KOPT-K1 (cell line): ENCODE results near the gene VPS52.

Experiments used
- H3K27ac ChIP-seq: fragments of 200-600 bp; sonication (generic); 2 replicates; pipeline ENCODE4 v1.5.1; 2016; ENCODE audit warnings: antibody characterized with exemption, mild to moderate bottlenecking, low read depth, low read length; ENCODE audit not compliant: poor library complexity, severe bottlenecking
- H3K36me3 ChIP-seq: fragments of 200-600 bp; sonication (generic); 2 replicates; pipeline ENCODE4 v1.5.1; 2017; ENCODE audit warnings: antibody characterized with exemption, mild to moderate bottlenecking, low read length, moderate library complexity; ENCODE audit not compliant: insufficient read depth
- H3K9me3 ChIP-seq: fragments of 200-600 bp; sonication (generic); 2 replicates; pipeline ENCODE4 v1.5.1; 2017; ENCODE audit warnings: antibody characterized with exemption, low read length, mild to moderate bottlenecking; ENCODE audit not compliant: insufficient read depth, poor library complexity, severe bottlenecking

Gene VPS52

GRCh38 chr6:33313709-33314514, 42.2 kb upstream of the VPS52 start, which contains the start of gene TAPBP:
TAPBP (minus strand) TSS chr6:33314078; CDS start chr6:33314041, 37 bp downstream.
- Histone ChIP-seq H3K9me3 (no peaks in the 10 kb centered on the region), H3K27ac (peak within 1 kb of the TSS; percentile 99), H3K36me3 (peaks cover 38% of the 10 kb centered on the region)

GRCh38 chr6:33313105-33313708, 41.5 kb upstream of the VPS52 start:
- Histone ChIP-seq H3K9me3 (no peaks in the 10 kb centered on the region), H3K36me3 (peaks cover 39% of the 10 kb centered on the region), H3K27ac (peak overlapping the region; percentile 99)

- peaks cover 45% of the 10 kb centered on the region for H3K36me3 ChIP-seq
- H3K9me3 ChIP-seq: no peaks in the 10 kb centered on the region
- H3K27ac ChIP-seq: peak overlapping the region; percentile 99
Observed at GRCh38 chr6:33312361-33313104, 40.9 kb upstream of the VPS52 start.

GRCh38 chr6:33306356-33306755, 34.7 kb upstream of the VPS52 start:
- Histone ChIP-seq H3K27ac (no peak overlapping the region), H3K9me3 (no peaks in the 10 kb centered on the region), H3K36me3 (peaks cover 94% of the 10 kb centered on the region)

GRCh38 chr6:33305052-33305451, 33.4 kb upstream of the VPS52 start:
- peaks cover 89% of the 10 kb centered on the region for H3K36me3 ChIP-seq
- no peaks in the 10 kb centered on the region for H3K9me3 ChIP-seq
- no peak overlapping the region for H3K27ac ChIP-seq

GRCh38 chr6:33304216-33304615, 32.5 kb upstream of the VPS52 start:
- Histone ChIP-seq H3K27ac (no peak overlapping the region), H3K9me3 (no peaks in the 10 kb centered on the region), H3K36me3 (peaks cover 82% of the 10 kb centered on the region)

GRCh38 chr6:33301877-33302276, 30.2 kb upstream of the VPS52 start:
- H3K36me3 ChIP-seq: peaks cover 62% of the 10 kb centered on the region
- no peak overlapping the region for H3K27ac ChIP-seq
- H3K9me3 ChIP-seq: no peaks in the 10 kb centered on the region

GRCh38 chr6:33299237-33299944, 27.7 kb upstream of the VPS52 start:
- H3K27ac ChIP-seq: peak overlapping the region; percentile 96
- H3K9me3 ChIP-seq: no peaks in the 10 kb centered on the region
- peaks cover 59% of the 10 kb centered on the region for H3K36me3 ChIP-seq

GRCh38 chr6:33298773-33299236, 27.1 kb upstream of the VPS52 start, which contains the start of gene RGL2:
RGL2 (minus strand) TSS chr6:33298942; CDS start chr6:33298610, 332 bp downstream.
- Histone ChIP-seq H3K36me3 (peaks cover 59% of the 10 kb centered on the region), H3K27ac (peak within 1 kb of the TSS; percentile 96), H3K9me3 (no peaks in the 10 kb centered on the region)

- Histone ChIP-seq H3K27ac (peak overlapping the region; percentile 96), H3K9me3 (no peaks in the 10 kb centered on the region), H3K36me3 (peaks cover 59% of the 10 kb centered on the region)
Observed at GRCh38 chr6:33297956-33298772, 26.5 kb upstream of the VPS52 start.

- Histone ChIP-seq H3K36me3 (peaks cover 59% of the 10 kb centered on the region), H3K27ac (peak overlapping the region; percentile 32), H3K9me3 (no peaks in the 10 kb centered on the region)
Observed at GRCh38 chr6:33297406-33297955, 25.8 kb upstream of the VPS52 start.

- peaks cover 59% of the 10 kb centered on the region for H3K36me3 ChIP-seq
- H3K27ac ChIP-seq: no peak overlapping the region
- no peaks in the 10 kb centered on the region for H3K9me3 ChIP-seq
Observed at GRCh38 chr6:33296797-33297405, 25.2 kb upstream of the VPS52 start.

- Histone ChIP-seq H3K36me3 (peaks cover 59% of the 10 kb centered on the region), H3K27ac (no peak overlapping the region), H3K9me3 (no peaks in the 10 kb centered on the region)
Observed at GRCh38 chr6:33295621-33296369, 24.1 kb upstream of the VPS52 start.
